Ramos (cell line): Measurements from ENCODE around the gene MLKL.
"Not testable (repeated sequence)": the region's sequence is repeated elsewhere in the genome, so short reads cannot be mapped to it uniquely, and the experiment has no call there.

ENCODE experiments used
- in situ Hi-C: fragments of 300-500 bp; cut with MboI; formaldehyde crosslinking; loops from one replicate; pipeline ENCODE4 v1.14.3; 2022; ENCODE audit warnings: low sequenced_read_pairs; ENCODE audit not compliant: unreplicated experiment

The MLKL gene

DNA sequence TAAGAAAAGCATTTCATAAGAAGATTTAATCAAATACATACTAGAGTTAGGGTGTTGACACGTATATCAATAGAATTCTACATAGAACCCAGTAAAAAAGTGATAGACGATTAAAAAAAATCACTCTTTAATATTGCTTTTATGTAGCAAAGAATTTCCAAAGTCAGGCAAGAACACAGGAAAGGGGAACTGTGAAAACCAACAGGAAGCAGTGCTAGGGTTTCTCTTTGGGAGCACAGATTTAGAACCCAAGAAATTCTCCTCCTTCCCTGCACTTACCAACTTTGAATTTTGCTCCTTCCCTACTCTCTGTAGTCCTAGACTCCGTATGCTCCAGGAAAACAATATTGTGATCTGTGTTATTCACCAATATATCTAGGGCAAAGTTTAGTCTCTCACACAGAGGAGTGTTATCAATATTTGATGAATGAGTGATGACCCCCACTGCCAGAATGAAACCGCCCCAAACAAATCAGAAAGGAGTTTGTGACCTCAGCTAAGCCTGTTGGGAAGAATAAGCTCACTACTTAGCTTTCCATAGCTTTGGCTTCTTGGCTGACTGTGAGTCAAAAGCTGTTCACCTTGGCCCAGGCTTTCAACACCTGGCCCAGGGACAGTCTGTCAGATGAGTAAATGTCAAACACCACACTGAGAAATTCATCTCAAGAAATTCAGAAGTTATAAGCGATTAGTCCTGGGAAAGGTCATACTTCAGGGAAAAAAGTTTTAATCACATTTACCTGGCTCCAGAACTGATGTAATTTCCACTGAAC, 42.6 kb downstream of the MLKL start:
- in situ Hi-C loops = no loop called here

DNA sequence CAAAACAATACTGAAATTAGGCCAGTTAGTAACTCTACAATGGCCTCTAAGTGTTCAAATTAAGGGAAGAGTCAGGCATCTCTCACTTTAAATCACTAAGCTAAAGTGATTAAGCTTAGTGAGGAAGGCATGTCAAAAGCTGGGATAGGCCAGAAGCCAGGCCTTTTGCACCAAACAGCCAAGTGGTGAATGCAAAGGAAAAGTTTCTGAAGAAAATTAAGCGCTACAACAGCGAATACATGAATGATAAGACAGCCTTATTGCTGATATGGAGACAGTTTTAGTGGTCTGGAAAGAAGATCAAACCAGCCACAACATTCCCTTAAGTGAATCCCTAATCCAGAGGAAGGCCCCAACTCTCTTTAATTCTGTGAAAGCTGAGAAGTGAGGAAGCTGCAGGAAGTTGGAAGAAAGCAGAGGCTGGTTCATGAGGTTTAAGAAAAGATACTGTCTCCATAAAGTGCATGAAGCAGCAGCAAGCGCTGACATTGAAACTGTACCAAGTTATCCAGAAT, 46.1 kb downstream of the MLKL start:
- in situ Hi-C loops = no loop called here

GRCh38 chr16:74652883-74653282, 47.8 kb downstream of the MLKL start:
- in situ Hi-C loops = not testable (repeated sequence)

- in situ Hi-C loops = no loop called here
Observed at GRCh38 chr16:74652249-74652648, 48.4 kb downstream of the MLKL start.

DNA sequence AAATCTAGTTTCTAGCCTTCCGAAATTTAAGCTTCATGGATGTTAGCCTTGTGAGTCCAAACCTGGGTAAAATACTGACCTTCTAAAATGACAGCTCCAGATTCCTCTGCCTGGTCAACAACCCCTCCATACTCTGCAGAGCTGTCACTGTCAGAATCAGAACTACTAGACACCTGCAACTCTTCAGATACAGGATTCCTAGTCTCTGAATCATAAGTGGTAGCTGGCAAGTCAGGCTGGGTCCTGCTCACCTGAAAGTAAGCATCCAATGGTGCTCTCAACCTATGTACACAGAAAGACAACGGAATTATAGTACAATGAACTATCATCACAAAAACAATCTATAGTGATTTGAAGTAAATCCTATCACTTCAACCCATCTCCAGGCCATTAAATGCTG, 48.8 kb downstream of the MLKL start:
- in situ Hi-C loops = no loop called here

GRCh38 chr16:74650966-74651567, 49.6 kb downstream of the MLKL start:
- in situ Hi-C loops = no loop called here

DNA sequence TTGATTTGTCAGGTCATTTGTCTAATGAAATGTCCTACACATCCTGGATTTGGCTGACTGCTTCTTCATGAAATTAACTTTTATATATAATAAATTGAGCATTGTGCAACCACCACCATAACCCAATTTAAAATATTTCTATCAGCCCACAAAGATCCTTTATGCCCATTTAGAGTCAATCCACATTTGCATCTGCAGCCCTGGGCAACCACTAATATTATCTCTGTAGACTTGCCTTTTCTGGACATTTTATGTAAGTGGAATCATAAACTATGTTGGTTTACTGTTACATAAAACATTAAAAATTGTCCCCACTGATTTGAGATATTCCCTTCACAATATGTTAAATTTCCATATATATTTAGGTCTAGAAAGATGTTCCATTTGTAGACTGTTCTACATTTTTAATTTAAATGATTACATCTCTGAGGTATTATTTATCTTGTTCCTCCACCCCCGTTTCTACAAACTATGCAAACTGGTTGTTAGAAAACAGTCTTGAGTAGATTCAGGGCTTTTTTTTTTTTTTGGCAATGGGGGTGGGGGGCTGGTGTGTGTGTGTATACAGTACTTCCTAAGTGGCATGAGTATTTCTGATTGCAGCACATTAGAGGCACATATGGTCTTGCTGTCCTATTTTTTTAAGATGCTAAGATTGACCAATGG, 50.7 kb downstream of the MLKL start:
- in situ Hi-C loops = no loop called here

DNA sequence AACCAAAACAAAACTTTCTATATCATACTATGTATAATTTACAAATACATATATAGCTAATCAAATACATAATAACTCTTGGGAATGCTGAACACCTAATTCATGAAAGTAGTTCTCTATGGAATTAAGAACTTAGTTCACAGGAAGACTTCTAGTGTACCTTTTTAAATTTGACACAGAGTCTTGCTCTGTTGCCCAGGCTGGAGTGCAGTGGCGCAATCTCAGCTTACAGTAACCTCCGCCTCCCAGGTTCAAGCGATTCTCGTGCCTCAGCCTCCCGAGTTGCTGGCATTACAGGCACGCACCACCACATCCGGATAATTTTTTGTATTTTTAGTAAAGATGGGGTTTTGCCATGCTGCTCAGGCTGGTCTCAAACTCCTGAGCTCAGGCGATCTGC, 58.7 kb downstream of the MLKL start:
- in situ Hi-C loops = no loop called here

- in situ Hi-C loops = no loop called here
Observed at GRCh38 chr16:74637742-74638453, 62.8 kb downstream of the MLKL start.

DNA sequence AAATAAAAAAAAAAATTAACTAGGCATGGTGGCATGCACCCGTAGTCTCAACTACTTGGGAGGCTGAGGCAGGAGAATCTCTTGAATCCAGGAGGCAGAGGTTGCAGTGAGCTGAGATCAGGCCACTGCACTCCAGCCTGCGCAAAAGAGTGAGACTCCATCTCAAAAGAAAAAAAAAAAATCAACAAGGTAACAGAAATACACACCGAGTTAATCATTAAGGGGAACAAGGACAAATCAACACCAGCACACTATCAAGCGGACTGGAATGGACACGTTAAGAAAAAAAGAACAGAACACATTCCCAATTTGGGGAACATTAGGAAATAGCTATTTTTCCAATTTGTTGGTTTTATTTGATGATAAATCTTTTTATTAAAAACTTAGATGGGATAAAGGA, 65.4 kb downstream of the MLKL start:
- in situ Hi-C loops = no loop called here

DNA sequence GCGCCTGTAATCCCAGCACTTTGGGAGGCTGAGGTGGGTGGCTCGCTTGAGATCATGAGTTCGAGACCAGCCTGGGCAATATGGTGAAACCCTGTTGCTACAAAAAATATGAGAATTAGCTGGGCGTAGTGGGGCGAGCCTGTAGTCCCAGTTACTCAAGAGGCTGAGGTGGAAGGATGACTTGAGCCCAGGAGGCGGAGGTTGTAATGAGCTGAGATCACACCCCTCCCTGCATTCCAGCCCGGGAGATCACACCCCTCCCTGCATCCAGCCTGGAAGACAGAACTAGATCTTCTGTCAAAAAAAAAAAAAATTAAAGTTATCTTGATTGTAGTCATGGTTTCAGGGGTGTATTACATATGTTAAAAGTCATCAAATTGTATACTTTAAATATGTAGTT, 67.0 kb downstream of the MLKL start:
- in situ Hi-C loops = no loop called here

DNA sequence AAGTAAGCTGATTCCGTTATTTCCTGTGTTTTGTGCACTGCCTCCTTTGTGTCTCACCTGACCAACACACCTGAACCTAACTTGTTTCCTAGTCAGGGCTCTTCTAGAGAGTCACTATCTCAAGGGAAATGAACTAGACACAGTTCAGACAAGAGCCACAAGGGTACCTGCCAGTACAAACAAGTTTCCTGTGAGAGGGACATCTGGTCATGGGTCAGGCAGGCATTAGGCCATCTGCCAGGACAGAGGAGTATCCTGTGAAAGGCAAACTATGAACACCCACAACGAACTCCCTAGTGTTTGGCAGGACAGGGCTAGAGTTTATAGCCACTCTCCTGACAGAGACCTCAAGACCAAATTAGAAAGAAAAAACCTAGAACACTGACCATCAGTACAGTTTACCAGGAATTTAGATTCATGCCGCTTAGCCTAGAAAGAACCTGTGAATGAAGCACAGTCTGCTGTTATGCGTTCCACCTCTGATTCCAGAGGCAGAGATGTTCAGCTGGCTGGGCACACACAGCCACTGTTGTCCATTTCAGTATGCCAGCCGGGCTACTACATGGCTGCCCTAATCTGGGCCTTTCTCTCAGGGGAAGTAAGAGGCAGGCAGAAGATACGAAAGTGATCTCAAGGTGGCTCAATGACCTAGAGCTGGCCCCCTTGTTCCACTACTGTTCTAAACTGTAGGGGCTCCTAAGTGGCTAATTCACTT, 73.0 kb downstream of the MLKL start:
- in situ Hi-C loops = no loop called here

- in situ Hi-C loops = no loop called here
Observed at GRCh38 chr16:74626741-74627416, 73.8 kb downstream of the MLKL start.

GRCh38 chr16:74625500-74626350, 74.9 kb downstream of the MLKL start:
- in situ Hi-C loops = no loop called here

DNA sequence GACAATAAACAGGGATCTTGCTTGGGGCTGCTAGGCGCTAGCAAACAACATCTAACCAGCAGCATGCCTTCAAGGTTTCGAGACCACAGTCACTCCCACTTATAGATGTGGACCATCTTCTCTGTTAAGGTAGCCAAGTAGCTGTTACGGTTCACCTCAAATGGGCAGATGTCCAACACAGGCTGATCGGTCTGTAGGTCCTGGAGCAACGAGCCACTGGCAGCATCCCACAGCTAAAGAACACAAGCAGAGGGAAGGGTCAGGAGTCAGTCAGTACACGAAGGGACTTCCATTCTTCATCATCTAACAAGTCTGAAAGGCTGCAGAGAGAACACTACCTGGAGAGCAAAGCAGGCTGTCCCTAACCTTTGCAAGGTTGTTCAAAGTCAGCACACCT, 76.8 kb downstream of the MLKL start:
- in situ Hi-C loops = no loop called here

DNA sequence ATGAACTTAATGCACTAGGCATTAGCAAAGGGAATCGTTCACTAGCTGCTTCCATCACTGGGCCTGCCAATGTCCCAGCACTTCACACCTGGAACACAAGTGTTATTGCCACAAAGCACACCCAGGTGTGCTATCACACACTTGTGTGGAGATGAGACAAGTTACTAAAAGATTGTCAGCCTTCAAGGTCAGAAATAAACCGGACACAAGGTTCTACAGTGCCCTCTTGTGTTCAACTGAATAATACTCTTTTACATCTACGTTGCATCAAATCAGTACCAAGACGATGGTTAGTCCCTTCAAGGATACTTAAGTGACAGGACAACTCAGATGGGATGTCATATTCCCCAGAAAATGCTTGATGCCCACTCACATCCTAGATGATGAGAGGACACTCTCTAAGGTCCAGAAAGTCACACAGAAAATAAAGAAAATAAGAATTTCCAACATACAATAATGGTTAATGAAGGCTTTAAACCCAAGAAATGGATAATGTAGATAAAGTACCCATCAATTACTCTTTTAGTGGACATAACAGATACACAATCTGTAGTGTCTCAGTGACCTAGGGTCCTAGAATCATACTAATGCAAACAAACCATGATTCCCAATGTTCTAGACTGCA, 77.3 kb downstream of the MLKL start:
- in situ Hi-C loops = no loop called here

DNA sequence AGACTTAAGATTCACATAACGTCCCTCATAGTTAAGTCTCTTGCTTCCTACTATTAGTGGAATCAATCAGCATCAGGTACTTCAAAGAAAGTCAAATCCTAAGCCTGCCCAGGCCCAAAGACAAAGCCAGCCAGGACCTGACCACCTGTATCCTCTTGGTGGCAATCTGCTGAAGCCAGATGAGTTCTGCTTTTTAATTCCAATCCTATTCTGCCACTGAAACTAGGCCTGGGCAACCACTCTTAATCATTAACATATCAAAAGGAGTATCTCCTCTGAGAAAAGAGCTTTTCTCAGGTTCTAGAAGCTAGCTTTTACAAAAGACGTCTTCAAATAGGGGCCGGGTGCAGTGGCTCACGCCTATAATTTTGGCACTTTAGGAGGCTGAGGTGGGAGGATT, 78.7 kb downstream of the MLKL start:
- in situ Hi-C loops = no loop called here
